Immature natural killer cell (primary cell): ENCODE data around the gene TRIO. TPM values are rescaled to one million over a fixed set of nuclear protein-coding genes. Genes with fewer than 3 reads are reported as not detected.

ENCODE experiments used
- DNase-seq, 3 donors: peaks; one replicate each; pipeline ENCODE4 v3.0.0; 2022; ENCODE audit warnings: mixed read lengths in 1 of 3
- H3K27ac Mint-ChIP-seq, 6 donors: one replicate each; pipeline ENCODE4 v1.8.0; 2020; ENCODE audit warnings: mixed read lengths in 6 of 6, mild to moderate bottlenecking in 5 of 6, inconsistent platforms in 4 of 6, moderate library complexity in 3 of 6
- H3K27me3 Mint-ChIP-seq, 3 donors: one replicate each; pipeline ENCODE4 v1.8.0; 2020 to 2021; ENCODE audit warnings: low read depth in 3 of 3, mild to moderate bottlenecking in 3 of 3, mixed read lengths in 3 of 3, moderate library complexity in 3 of 3, inconsistent platforms in 1 of 3
- H3K36me3 Mint-ChIP-seq, 3 donors: one replicate each; pipeline ENCODE4 v1.8.0; 2020; ENCODE audit warnings: mixed read lengths in 3 of 3, inconsistent platforms in 2 of 3, mild to moderate bottlenecking in 2 of 3
- H3K4me1 Mint-ChIP-seq, 2 donors: one replicate each; pipeline ENCODE4 v1.8.0; 2020; ENCODE audit warnings: inconsistent platforms in 2 of 2, mild to moderate bottlenecking in 2 of 2, mixed read lengths in 2 of 2, moderate library complexity in 1 of 2
- H3K4me3 Mint-ChIP-seq, 5 donors: one replicate each; pipeline ENCODE4 v1.8.0; 2020; ENCODE audit warnings: mild to moderate bottlenecking in 5 of 5, mixed read lengths in 5 of 5, inconsistent platforms in 3 of 5, moderate library complexity in 3 of 5
- H3K9me3 Mint-ChIP-seq, 6 donors: one replicate each; pipeline ENCODE4 v1.8.0; 2020; ENCODE audit warnings: mild to moderate bottlenecking in 6 of 6, mixed read lengths in 6 of 6, inconsistent platforms in 4 of 6, moderate library complexity in 3 of 6
- polyA plus RNA-seq, 3 donors: library from polyadenylated mRNA; unstranded; fragments of 300-500 nt; fragmentation: Illumina TruSeq; gene quantifications; one replicate each; pipeline ENCODE4 v1.2.3, GENCODE V29; 2021

The TRIO gene
- polyA plus RNA-seq, 3 donors from 2014 or later: 0.70 to 2.3 (median 1.2) TPM

DNA sequence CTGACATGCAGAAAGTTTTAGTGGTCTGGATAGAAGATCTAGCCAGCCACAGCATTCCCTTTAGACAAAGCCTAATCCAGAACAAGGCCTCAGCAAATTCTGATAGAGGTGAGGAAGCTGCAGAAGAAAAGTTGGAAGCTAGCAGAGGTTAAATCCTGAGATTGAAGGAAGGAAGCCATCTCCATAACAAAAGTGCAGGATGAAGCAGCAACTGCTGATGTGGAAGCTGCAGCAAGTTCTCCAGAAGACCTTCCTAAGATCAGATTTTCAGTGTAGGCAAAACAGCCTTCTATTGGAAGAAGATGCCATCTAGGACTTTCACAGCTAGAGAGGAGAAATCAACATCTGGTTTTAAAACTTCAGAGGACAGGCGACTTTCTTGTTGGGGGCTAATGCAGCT lies 77.5 kb downstream of the TRIO start:
- H3K27me3 Mint-ChIP-seq: peaks cover 0 to 4% (median 2%) of the 10 kb centered on the region in 3 donors
- peak overlapping the region in 3 of 6 donors; percentile 0 to 73 (median 27) for H3K27ac Mint-ChIP-seq
- H3K9me3 Mint-ChIP-seq: no peaks in the 10 kb centered on the region
- DNase-seq: no peak
- no peak overlapping the region for H3K4me3 Mint-ChIP-seq
- no peaks in the 10 kb centered on the region for H3K36me3 Mint-ChIP-seq
- H3K4me1 Mint-ChIP-seq: peaks cover 57 to 81% of the 10 kb centered on the region in 2 donors

DNA sequence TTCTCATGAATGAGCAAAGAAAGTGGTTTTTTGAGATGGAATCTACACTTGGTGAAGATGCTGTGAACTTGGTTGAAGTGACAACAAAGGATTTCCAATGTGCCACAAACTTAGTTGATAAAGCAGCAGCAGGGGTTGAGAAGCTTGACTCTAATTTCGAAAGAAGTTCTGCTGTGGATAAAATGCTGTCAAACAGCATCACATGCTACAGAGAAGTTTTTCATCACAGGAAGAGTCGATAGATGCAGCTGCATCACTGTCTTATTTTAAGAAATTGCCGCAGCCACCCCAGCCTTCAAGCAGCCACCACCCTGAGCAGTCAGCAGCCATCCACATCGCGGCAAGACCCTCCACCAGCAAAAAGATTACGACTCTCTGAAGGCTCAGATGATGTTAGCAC lies 78.6 kb downstream of the TRIO start:
- H3K36me3 Mint-ChIP-seq: no peaks in the 10 kb centered on the region
- peaks cover 0 to 2% (median 0%) of the 10 kb centered on the region in 3 donors for H3K27me3 Mint-ChIP-seq
- peak overlapping the region; percentile 50 to 88 (median 69) for H3K27ac Mint-ChIP-seq
- H3K9me3 Mint-ChIP-seq: no peaks in the 10 kb centered on the region
- DNase-seq: peak in 1 of 3 donors; percentile 5
- H3K4me1 Mint-ChIP-seq: peaks cover 57 to 87% of the 10 kb centered on the region in 2 donors
- H3K4me3 Mint-ChIP-seq: peak overlapping the region; percentile 54 to 76 (median 67)

DNA sequence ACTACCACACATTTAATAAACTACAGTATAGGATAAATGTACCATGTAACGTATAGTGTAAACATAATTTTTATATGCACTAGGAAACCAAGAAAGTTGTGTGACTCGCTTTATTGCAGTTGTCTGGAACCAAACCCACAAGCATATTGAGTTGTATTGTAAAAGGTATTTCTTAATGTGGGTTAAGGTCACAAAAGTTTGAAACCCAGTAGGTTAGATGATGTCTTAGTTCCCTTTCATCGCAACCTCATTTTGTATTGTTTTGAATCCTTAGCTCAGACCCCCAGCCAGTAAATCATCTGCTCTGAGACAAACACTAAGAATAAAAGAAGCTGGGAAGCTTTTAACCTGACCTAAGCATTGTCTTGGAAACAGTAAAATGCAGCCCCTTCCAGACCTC lies 79.1 kb downstream of the TRIO start:
- Mint-ChIP-seq H3K9me3 (no peaks in the 10 kb centered on the region), H3K27ac (peak overlapping the region in 1 of 6 donors; percentile 52), H3K27me3 (peaks cover 0 to 2% (median 0%) of the 10 kb centered on the region in 3 donors), H3K36me3 (no peaks in the 10 kb centered on the region), H3K4me1 (peaks cover 57 to 87% of the 10 kb centered on the region in 2 donors), H3K4me3 (no peak overlapping the region)
- DNase-seq: no peak

- Mint-ChIP-seq H3K27me3 (peaks cover 0 to 2% (median 0%) of the 10 kb centered on the region in 3 donors), H3K9me3 (no peaks in the 10 kb centered on the region), H3K4me3 (peak overlapping the region; percentile 72 to 77 (median 74)), H3K27ac (peak overlapping the region; percentile 69 to 80 (median 75)), H3K36me3 (no peaks in the 10 kb centered on the region), H3K4me1 (peaks cover 52 to 75% of the 10 kb centered on the region in 2 donors)
- peak; percentile 43 to 51 (median 45) for DNase-seq
Measured at GRCh38 chr5:14223372-14223771, 80.2 kb downstream of the TRIO start.

DNA sequence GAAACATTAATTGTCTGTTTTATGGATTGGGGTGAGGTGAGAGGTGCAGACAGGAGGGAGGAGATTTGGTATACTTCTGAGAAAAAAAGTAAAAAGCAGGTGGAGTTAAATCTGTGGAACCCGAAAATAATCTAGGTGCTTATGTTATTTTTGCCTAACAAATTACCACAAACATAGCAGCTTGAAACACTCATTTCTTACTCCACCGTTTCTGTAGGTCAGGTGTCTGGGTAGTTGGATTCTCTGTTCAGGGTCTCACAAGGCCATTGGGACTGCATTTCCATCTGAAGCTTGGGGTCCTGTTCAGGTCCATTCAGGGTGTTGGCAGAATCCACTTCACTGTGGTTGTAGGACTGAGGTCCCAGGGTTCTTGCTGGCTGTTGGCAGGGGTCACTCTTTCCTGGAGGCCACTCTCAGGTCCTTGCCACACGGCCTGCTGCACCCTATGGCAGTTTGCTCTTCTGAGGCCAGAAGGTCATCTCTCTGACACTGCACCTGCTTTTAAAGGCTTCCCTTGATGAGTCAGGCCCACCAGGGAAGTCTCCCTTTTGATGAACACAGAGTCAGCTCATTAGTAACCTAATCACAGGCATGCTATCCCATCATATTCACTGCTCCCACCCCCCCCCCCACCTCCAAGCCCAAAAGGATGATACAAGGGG lies 82.2 kb downstream of the TRIO start:
- Mint-ChIP-seq H3K4me3 (no peak overlapping the region), H3K4me1 (peaks cover 38 to 61% of the 10 kb centered on the region in 2 donors)

GRCh38 chr5:14226149-14226548 lies 83.0 kb downstream of the TRIO start:
- peak overlapping the region in 1 of 6 donors; percentile 27 for H3K27ac Mint-ChIP-seq
- H3K9me3 Mint-ChIP-seq: no peaks in the 10 kb centered on the region
- H3K36me3 Mint-ChIP-seq: no peaks in the 10 kb centered on the region
- no peak overlapping the region for H3K4me3 Mint-ChIP-seq
- H3K4me1 Mint-ChIP-seq: peaks cover 35 to 53% of the 10 kb centered on the region in 2 donors
- H3K27me3 Mint-ChIP-seq: peaks cover 0 to 2% (median 0%) of the 10 kb centered on the region in 3 donors
- no peak for DNase-seq

More for the DNA sequence above, 82.2 kb downstream of the TRIO start:
- H3K36me3 Mint-ChIP-seq: no peaks in the 10 kb centered on the region
- DNase-seq: no peak
- H3K27me3 Mint-ChIP-seq: peaks cover 0 to 2% (median 0%) of the 10 kb centered on the region in 3 donors
- H3K9me3 Mint-ChIP-seq: no peaks in the 10 kb centered on the region
- H3K27ac Mint-ChIP-seq: peak overlapping the region in 3 of 6 donors; percentile 24 to 60 (median 37)

- peak overlapping the region in 1 of 6 donors; percentile 27 for H3K27ac Mint-ChIP-seq
- peaks cover 0 to 2% (median 0%) of the 10 kb centered on the region in 3 donors for H3K27me3 Mint-ChIP-seq
- H3K9me3 Mint-ChIP-seq: no peaks in the 10 kb centered on the region
- no peak overlapping the region for H3K4me3 Mint-ChIP-seq
- no peaks in the 10 kb centered on the region for H3K36me3 Mint-ChIP-seq
- DNase-seq: no peak
- H3K4me1 Mint-ChIP-seq: peaks cover 31 to 49% of the 10 kb centered on the region in 2 donors
Measured at GRCh38 chr5:14226554-14226953, 83.4 kb downstream of the TRIO start.

DNA sequence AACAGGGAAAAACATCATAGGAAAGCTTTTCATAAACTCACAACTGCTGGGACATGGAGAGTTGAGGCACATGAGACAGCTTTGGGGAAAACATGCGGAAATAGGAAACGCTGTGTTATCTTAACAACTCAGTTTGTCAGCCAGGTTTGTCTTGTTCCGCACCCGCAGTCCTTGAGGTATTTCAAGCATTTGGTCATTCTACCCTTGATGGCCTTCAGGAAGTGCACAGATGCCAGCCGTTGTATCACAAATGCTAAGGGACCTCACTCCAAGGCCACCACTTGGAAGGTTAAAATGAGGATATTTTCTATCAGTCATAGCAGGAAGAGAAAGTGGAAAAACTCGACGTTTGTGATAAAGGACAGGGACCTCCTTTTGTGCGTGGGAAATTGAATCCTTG lies 83.8 kb downstream of the TRIO start:
- peaks cover 0 to 2% (median 0%) of the 10 kb centered on the region in 3 donors for H3K27me3 Mint-ChIP-seq
- H3K27ac Mint-ChIP-seq: no peak overlapping the region
- H3K4me3 Mint-ChIP-seq: no peak overlapping the region
- peaks cover 27 to 45% of the 10 kb centered on the region in 2 donors for H3K4me1 Mint-ChIP-seq
- H3K9me3 Mint-ChIP-seq: no peaks in the 10 kb centered on the region
- DNase-seq: no peak
- no peaks in the 10 kb centered on the region for H3K36me3 Mint-ChIP-seq

- H3K27me3 Mint-ChIP-seq: peaks cover 0 to 2% (median 0%) of the 10 kb centered on the region in 3 donors
- peaks cover 25 to 40% of the 10 kb centered on the region in 2 donors for H3K4me1 Mint-ChIP-seq
- H3K9me3 Mint-ChIP-seq: no peaks in the 10 kb centered on the region
- no peak overlapping the region for H3K4me3 Mint-ChIP-seq
- no peaks in the 10 kb centered on the region for H3K36me3 Mint-ChIP-seq
- DNase-seq: no peak
- no peak overlapping the region for H3K27ac Mint-ChIP-seq
Measured at GRCh38 chr5:14227513-14227912, 84.4 kb downstream of the TRIO start.

DNA sequence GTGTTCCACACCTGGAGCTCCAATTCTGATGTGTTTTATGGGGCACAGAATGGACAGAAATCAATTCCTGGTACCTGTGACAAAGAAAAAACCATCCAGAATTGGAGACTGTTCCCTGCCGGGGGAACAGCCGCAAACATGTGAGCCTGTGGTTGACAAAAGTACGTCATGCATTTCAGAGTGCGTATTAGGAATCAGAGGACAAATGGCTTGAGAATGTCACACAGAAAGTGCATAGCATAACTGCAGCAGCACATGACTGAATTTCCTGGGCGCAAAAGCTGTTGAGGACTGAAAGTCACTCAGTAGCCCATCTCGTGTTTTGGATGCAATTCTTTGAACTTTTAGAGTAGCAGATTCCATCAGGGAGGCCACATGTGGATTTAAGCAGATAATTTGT lies 85.1 kb downstream of the TRIO start:
- Mint-ChIP-seq H3K9me3 (no peaks in the 10 kb centered on the region), H3K27me3 (peaks cover 0 to 2% (median under 1%) of the 10 kb centered on the region in 3 donors), H3K27ac (no peak overlapping the region)

GRCh38 chr5:14229181-14229580 lies 86.0 kb downstream of the TRIO start:
- H3K4me1 Mint-ChIP-seq: peaks cover 13 to 25% of the 10 kb centered on the region in 2 donors
- H3K4me3 Mint-ChIP-seq: no peak overlapping the region
- H3K27ac Mint-ChIP-seq: no peak overlapping the region
- peaks cover 0 to 2% (median 0%) of the 10 kb centered on the region in 3 donors for H3K27me3 Mint-ChIP-seq
- no peaks in the 10 kb centered on the region for H3K9me3 Mint-ChIP-seq
- no peaks in the 10 kb centered on the region for H3K36me3 Mint-ChIP-seq
- no peak for DNase-seq

More for the DNA sequence above, 85.1 kb downstream of the TRIO start:
- no peaks in the 10 kb centered on the region for H3K36me3 Mint-ChIP-seq
- no peak for DNase-seq
- H3K4me3 Mint-ChIP-seq: no peak overlapping the region
- H3K4me1 Mint-ChIP-seq: peaks cover 19 to 33% of the 10 kb centered on the region in 2 donors

- Mint-ChIP-seq H3K36me3 (no peaks in the 10 kb centered on the region), H3K27ac (peak overlapping the region in 1 of 6 donors; percentile 38), H3K4me1 (peaks cover 9 to 20% of the 10 kb centered on the region in 2 donors), H3K9me3 (no peaks in the 10 kb centered on the region), H3K27me3 (peaks cover 0 to 2% (median 0%) of the 10 kb centered on the region in 3 donors), H3K4me3 (no peak overlapping the region)
- DNase-seq: no peak
Measured at GRCh38 chr5:14229734-14230133, 86.6 kb downstream of the TRIO start.

DNA sequence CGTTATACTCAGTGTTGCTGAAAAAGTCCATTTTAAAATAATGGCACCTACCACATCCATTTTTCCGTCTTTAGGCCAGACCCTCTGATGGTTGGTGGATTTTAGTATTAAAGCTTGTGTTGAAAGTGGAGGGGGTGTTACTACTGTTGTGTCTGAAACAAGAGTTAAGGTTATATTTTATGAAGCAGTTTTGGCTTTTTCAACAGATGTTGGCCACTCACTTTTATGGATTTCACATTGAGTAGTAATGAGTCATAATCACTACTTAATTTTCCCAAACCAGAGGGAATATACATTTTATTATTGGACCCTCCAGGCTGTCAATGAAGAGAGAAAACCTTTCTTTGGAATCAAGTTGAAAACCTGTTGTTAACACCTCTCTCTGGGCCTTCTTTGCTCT lies 88.0 kb downstream of the TRIO start:
- no peaks in the 10 kb centered on the region for H3K36me3 Mint-ChIP-seq
- no peak overlapping the region for H3K4me3 Mint-ChIP-seq
- no peak overlapping the region for H3K27ac Mint-ChIP-seq
- DNase-seq: no peak
- peaks cover 2 to 8% of the 10 kb centered on the region in 2 donors for H3K4me1 Mint-ChIP-seq
- H3K9me3 Mint-ChIP-seq: no peaks in the 10 kb centered on the region
- peaks cover 0 to 2% (median 0%) of the 10 kb centered on the region in 3 donors for H3K27me3 Mint-ChIP-seq

DNA sequence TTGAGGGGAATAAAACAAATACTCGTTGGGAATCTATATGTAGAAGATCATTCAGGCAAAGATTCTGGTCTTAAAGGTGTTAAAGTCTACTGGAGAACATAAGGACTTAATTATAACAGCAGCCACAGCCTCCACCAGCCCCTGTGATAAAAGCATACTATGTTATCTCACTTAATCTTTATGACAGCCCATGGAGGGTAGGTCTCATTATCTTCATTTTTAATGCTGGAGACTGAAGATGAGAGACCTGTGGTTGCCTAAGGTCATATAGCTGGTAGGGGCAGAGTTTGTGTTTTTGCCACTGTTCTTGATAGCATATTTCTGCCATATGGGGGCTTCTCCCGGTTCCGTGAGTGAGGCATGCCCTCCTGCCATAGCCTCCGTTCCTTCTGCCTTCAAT lies 88.7 kb downstream of the TRIO start:
- H3K4me3 Mint-ChIP-seq: no peak overlapping the region
- H3K27me3 Mint-ChIP-seq: peaks cover 0 to 2% (median 0%) of the 10 kb centered on the region in 3 donors
- no peak for DNase-seq
- no peak overlapping the region for H3K27ac Mint-ChIP-seq
- H3K36me3 Mint-ChIP-seq: no peaks in the 10 kb centered on the region
- H3K4me1 Mint-ChIP-seq: peaks cover 2 to 6% of the 10 kb centered on the region in 2 donors
- no peaks in the 10 kb centered on the region for H3K9me3 Mint-ChIP-seq
